Gastroesophageal sphincter (tissue), 4 donors: ENCODE measurements around the gene PIK3C2G. TPM values are rescaled to one million over a fixed set of nuclear protein-coding genes. Genes with fewer than 3 reads are reported as not detected.
A peak's percentile ranks its signal among the peaks of the same experiment; 100 is the strongest.

ENCODE experiments used
- ATAC-seq: fragments of 150-250 bp; one replicate; pipeline ENCODE4 v1.9.1; 2016; ENCODE audit warnings: mild to moderate bottlenecking, moderate library complexity
- H3K27ac ChIP-seq, 4 donors: fragments of 200-600 bp; sonication (generic) in 3 of 4; 1 replicate in 3 of 4; 2 replicates in 1 of 4; pipeline ENCODE4 v1.5.1; 2016 to 2019
- H3K27me3 ChIP-seq: fragments of 200-600 bp; sonication (generic); one replicate; pipeline ENCODE4 v1.5.1; 2019
- H3K36me3 ChIP-seq, 2 donors: fragments of 200-600 bp; sonication (generic); one replicate each; pipeline ENCODE4 v1.5.1; 2019; ENCODE audit warnings: control low read depth in 1 of 2
- H3K4me1 ChIP-seq, 3 donors: fragments of 200-600 bp; sonication (generic); 1 replicate in 2 of 3; 2 replicates in 1 of 3; pipeline ENCODE4 v1.5.1; 2016 to 2019; ENCODE audit warnings: control low read depth in 2 of 3
- H3K4me3 ChIP-seq, 2 donors: fragments of 200-600 bp; sonication (generic); one replicate each; pipeline ENCODE4 v1.5.1; 2019; ENCODE audit warnings: mild to moderate bottlenecking in 1 of 2, moderate library complexity in 1 of 2
- H3K9me3 ChIP-seq, 3 donors: fragments of 200-600 bp; sonication (generic); one replicate each; pipeline ENCODE4 v1.5.1; 2017 to 2019; ENCODE audit warnings: control low read depth in 2 of 3
- EP300 ChIP-seq: sonication (generic); formaldehyde crosslinking; IDR thresholded peaks from one replicate; pipeline ENCODE4 v1.6.1; 2017; ENCODE audit warnings: antibody characterized with exemption, mild to moderate bottlenecking
- POLR2A ChIP-seq, 2 donors: fragments of 450-650 bp; IDR thresholded peaks; one replicate each; pipeline ENCODE4 v1.6.1; 2017; ENCODE audit warnings: antibody characterized with exemption in 2 of 2, mild to moderate bottlenecking in 2 of 2, moderate library complexity in 1 of 2
- POLR2AphosphoS5 ChIP-seq: sonication (generic); formaldehyde crosslinking; IDR thresholded peaks from one replicate; pipeline ENCODE4 v1.6.1; 2017; ENCODE audit warnings: antibody characterized with exemption
- WGBS, 2 donors: methylation state at CpG; one replicate each; pipeline ENCODE4 v1.1.5; 2018; ENCODE audit warnings: low coverage in 1 of 2; 5-methylcytosine and 5-hydroxymethylcytosine counted together
- total RNA-seq, 4 donors: library from RNA; depleted of rRNA; stranded (reverse); fragments of >200 nt; gene quantifications; one replicate each; pipeline ENCODE4 v1.1.0, GENCODE V29; 2016
- TF ChIP-seq, protein P1 (sequence below), 4 experiments: fragments of 200-600 bp in 2 of 4; fragments of 450-650 bp in 2 of 4; sonication (generic) in 1 of 4; IDR thresholded peaks; one replicate each; pipeline ENCODE4 v1.5.1; 2017 to 2019; ENCODE audit warnings: antibody characterized with exemption in 4 of 4, mild to moderate bottlenecking in 2 of 4, moderate library complexity in 2 of 4

Gene PIK3C2G
- total RNA-seq, 4 donors from 2014 or later: 0.40 to 0.79 (median 0.69) TPM; not detected in 1

DNA sequence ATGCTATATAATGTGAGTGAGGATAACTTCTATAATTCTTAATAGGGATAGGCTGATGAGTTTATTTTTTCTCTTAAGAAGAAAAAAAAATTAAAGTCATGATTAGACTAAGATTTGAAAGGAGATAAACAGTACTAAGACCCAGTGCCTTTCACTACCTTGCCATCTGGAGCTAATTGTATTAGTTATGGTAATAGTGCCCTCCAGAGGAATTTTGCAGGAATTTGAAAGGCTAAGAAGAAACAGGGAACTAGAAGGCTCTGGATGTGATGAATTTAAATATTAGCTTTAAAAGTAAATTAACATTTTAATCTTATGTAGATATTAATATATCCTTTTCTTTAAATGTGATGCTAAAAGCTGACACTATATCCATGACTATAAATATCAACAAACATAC, 36.6 kb upstream of the PIK3C2G start:
- Histone ChIP-seq H3K9me3 (no peaks in the 10 kb centered on the region), H3K4me3 (no peak overlapping the region), H3K27me3 (no peaks in the 10 kb centered on the region), H3K36me3 (no peaks in the 10 kb centered on the region), H3K27ac (no peak overlapping the region), H3K4me1 (no peaks in the 10 kb centered on the region)
- no peak for ATAC-seq
- TF ChIP-seq POLR2A (IDR thresholded peaks at IDR 0.05): no peak
- TF ChIP-seq EP300: no peak
- no peak for TF ChIP-seq POLR2AphosphoS5
- TF ChIP-seq, protein P1, sequence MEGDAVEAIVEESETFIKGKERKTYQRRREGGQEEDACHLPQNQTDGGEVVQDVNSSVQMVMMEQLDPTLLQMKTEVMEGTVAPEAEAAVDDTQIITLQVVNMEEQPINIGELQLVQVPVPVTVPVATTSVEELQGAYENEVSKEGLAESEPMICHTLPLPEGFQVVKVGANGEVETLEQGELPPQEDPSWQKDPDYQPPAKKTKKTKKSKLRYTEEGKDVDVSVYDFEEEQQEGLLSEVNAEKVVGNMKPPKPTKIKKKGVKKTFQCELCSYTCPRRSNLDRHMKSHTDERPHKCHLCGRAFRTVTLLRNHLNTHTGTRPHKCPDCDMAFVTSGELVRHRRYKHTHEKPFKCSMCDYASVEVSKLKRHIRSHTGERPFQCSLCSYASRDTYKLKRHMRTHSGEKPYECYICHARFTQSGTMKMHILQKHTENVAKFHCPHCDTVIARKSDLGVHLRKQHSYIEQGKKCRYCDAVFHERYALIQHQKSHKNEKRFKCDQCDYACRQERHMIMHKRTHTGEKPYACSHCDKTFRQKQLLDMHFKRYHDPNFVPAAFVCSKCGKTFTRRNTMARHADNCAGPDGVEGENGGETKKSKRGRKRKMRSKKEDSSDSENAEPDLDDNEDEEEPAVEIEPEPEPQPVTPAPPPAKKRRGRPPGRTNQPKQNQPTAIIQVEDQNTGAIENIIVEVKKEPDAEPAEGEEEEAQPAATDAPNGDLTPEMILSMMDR (IDR thresholded peaks at IDR 0.05): peak in 2 of 4 experiments; percentile 21 to 39

DNA sequence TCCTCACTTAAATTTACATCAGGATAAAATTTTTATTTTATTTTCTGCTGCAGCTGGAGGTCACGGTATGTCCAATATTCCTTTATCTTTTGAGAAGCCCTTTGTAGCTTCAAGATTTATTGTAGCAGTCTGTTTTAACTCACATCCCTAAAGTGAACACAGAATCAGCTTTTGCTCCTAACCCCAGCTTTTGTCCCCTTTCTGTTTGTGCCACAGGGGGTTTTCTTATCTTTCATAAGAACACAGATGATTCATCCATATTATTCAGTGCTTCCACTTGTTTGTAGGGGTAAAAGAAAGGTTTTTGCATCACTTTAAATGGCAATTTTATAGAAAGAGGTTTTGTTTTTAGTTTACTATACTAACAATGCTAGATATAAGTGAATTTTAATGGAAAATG, 21.8 kb upstream of the PIK3C2G start:
- no peak for TF ChIP-seq EP300
- no peak for TF ChIP-seq POLR2A (IDR thresholded peaks at IDR 0.05)
- no peak for TF ChIP-seq POLR2AphosphoS5
- TF ChIP-seq, protein P1 (IDR thresholded peaks at IDR 0.05): no peak
- H3K4me1 ChIP-seq: no peaks in the 10 kb centered on the region
- 100% methylated on average over 1 of the region's 1 CpG for WGBS, 2 donors
- H3K9me3 ChIP-seq: peaks cover 0 to 6% (median 0%) of the 10 kb centered on the region in 3 donors
- H3K27me3 ChIP-seq: no peaks in the 10 kb centered on the region
- no peak overlapping the region for H3K4me3 ChIP-seq
- H3K36me3 ChIP-seq: no peaks in the 10 kb centered on the region
- no peak overlapping the region for H3K27ac ChIP-seq
- ATAC-seq: no peak

DNA sequence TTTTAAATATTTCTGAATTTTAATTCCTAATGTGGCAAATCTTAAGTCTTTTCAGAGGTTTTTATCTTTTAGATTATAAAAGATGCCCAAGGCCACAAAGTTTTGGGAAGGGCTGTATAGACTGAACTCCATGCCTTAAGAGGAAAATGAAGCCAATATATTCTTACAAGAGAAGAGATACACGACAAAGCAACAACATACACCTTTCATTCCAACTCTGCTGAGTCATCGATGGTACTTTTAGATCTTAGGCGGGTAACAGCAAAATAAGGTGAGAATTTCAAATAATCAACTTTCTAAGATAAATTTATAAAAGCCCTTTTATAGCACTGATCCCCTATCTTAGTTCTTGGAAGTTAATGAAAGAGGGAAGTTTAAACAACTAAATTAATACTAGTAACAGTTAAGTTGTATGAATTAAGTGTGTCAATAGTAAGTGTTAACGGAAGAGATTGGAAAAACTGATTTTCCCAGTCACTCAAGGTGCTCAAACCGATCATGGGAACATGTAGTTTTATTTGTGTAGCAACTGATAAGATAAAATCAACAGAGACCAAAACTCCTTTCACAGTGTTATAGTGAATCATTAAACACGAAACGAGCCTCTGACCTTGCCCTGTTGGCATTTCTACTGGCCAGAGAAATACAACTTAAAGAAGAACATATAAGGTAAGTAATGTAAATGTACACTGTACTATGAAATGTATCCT, 18.8 kb upstream of the PIK3C2G start:
- H3K4me3 ChIP-seq: no peak overlapping the region
- no peak for TF ChIP-seq POLR2A (IDR thresholded peaks at IDR 0.05)
- no peak for TF ChIP-seq EP300
- TF ChIP-seq, protein P1 (IDR thresholded peaks at IDR 0.05): no peak
- TF ChIP-seq POLR2AphosphoS5: no peak
- no peaks in the 10 kb centered on the region for H3K36me3 ChIP-seq
- H3K27me3 ChIP-seq: no peaks in the 10 kb centered on the region
- H3K9me3 ChIP-seq: no peaks in the 10 kb centered on the region
- 85 to 88% methylated on average over 7 of the region's 7 CpGs for WGBS, 2 donors
- H3K4me1 ChIP-seq: no peaks in the 10 kb centered on the region
- no peak for ATAC-seq
- no peak overlapping the region for H3K27ac ChIP-seq

DNA sequence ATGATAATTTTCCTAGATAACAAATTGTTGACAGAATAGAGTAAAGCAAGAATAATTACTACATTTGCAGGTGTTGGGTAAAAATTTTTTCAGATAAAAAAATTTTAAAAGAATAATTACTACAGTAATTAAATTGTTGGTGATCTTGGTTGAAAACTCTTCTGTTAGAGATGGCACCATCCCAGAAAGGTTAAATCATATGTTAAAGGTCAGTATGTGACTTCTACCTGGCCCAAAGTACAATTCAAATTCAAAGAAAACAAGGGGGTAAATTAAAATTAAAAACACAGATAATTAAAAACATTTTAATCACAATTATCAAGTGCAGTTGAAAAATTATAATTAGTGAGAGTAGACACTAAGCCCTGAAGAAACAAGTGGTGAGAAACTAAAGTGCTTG, 18.1 kb upstream of the PIK3C2G start:
- H3K4me1 ChIP-seq: no peaks in the 10 kb centered on the region
- TF ChIP-seq POLR2A (IDR thresholded peaks at IDR 0.05) (no peak), EP300 (no peak), POLR2AphosphoS5 (no peak)
- TF ChIP-seq, protein P1 (IDR thresholded peaks at IDR 0.05): no peak
- H3K27me3 ChIP-seq: no peaks in the 10 kb centered on the region
- H3K36me3 ChIP-seq: no peaks in the 10 kb centered on the region
- H3K27ac ChIP-seq: no peak overlapping the region
- H3K9me3 ChIP-seq: no peaks in the 10 kb centered on the region
- H3K4me3 ChIP-seq: no peak overlapping the region
- no peak for ATAC-seq

DNA sequence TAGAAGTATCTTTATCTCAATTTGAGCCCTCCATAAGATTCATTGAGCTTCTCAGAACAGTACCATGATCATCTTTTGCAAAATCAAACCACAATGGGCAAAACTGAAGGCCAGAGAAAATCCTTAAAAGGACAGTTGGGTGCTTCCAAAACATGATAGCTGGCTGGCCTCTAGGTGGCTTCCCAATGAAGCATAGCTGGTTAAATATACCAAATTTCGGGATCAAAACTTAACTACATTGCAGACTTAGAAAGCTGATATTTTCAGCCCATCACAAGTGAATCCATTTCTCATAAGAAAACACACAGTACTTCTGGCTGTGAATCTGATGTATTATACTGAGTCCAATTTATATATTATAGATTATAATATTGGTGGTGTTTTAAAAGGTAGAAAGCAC, 15.3 kb upstream of the PIK3C2G start:
- H3K4me3 ChIP-seq: no peak overlapping the region
- TF ChIP-seq POLR2A (IDR thresholded peaks at IDR 0.05): no peak
- TF ChIP-seq POLR2AphosphoS5: no peak
- TF ChIP-seq, protein P1 (IDR thresholded peaks at IDR 0.05): no peak
- TF ChIP-seq EP300: no peak
- ATAC-seq: no peak
- 80 to 100% methylated on average over 1 of the region's 1 CpG for WGBS, 2 donors
- no peaks in the 10 kb centered on the region for H3K9me3 ChIP-seq
- no peak overlapping the region for H3K27ac ChIP-seq
- no peaks in the 10 kb centered on the region for H3K27me3 ChIP-seq
- H3K36me3 ChIP-seq: no peaks in the 10 kb centered on the region
- no peaks in the 10 kb centered on the region for H3K4me1 ChIP-seq
